ENCODE measurements around the gene ASTN2. TPM values are rescaled to one million over a fixed set of nuclear protein-coding genes. Genes with fewer than 3 reads are reported as not detected.

The ASTN2 gene
- polyA plus RNA-seq, 2 of the 4 experiments (the other 2 are of a cell fraction), result 5.8 to 11.6 TPM

DNA sequence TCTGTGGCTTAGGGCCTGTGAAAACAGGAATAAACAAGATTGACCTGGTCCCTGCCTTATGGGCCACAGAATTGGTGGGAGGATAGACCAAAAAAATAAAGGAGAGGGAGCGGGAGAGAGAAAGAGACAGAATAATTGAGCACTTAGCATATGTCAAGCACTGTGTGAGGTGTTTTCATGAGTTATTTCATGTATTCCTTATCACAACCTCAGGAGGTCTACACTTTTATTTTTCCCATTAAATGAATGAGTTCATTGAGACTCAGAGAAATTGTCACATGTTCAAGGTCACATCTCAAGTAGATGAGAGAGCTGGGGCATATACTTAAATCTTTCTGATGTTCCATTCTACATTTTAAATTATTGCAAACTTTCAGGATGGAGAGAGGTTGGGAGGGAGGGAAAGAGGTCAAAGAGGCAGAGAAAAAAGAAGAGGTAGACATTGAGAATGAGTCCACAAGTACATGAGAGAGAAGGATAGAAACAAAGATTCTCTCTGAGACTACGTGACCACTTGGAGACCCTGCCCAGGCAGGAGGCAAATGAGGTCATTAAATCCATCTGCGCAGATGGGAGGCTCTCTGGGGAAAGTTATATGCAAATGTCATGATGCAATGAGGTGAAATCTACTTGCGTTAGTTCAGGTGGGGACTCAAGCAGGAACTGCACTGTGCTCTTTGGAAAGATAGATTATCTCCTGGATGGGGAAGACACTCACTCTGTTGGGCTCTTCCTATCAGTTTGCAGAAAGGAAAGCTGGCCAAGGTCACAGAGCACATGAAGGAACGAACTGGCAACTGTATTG is 1019.8 kb downstream of the ASTN2 start:
- Histone ChIP-seq H3K4me1 (peaks cover 18% of the 10 kb centered on the region; the same call in 1 of the 3 replicates), H3K4me2 (no peak overlapping the region), H3K4me3 (no peak overlapping the region), H3K27ac (peak overlapping the region in 1 of 2 experiments; percentile 50; a peak in 3 of 6 replicates), H3K9me3 (no peaks in the 10 kb centered on the region)
- no peak for DNase-seq (ENCODE audit: low read depth in 1 of 2, low spot score in 1 of 2)
- FAIRE-seq, result no peak
- WGBS (ENCODE audit: missing lambda C conversion rate), result 89% methylated on average over 5 of the region's 5 CpGs
- CTCF ChIA-PET, result interaction anchor here (1.5 kb wide), 1 partner anchor 804 kb away, joined by 4 read pairs; no protein-coding TSS in a partner anchor
- ATAC-seq, result no peak
- POLR2A ChIA-PET, result no interaction called here
- TF ChIP-seq RAD21 (conservative IDR thresholded peaks at IDR 0.05 in 1 of 2, IDR thresholded peaks at IDR 0.05 in 1 of 2) (no peak), NR3C1 (IDR thresholded peaks at IDR 0.05) (no peak), EHF (CRISPR knock-in tag; IDR thresholded peaks at IDR 0.05) (no peak), HOXA7 (CRISPR knock-in tag; IDR thresholded peaks at IDR 0.05) (no peak), POLR2AphosphoS2 (conservative IDR thresholded peaks at IDR 0.05; ENCODE audit: low read length) (no peak), TFCP2L1 (CRISPR knock-in tag; IDR thresholded peaks at IDR 0.05) (no peak), RNF2 (IDR thresholded peaks at IDR 0.05; ENCODE audit: borderline replicate concordance, low read depth) (no peak), GATA3 (IDR thresholded peaks at IDR 0.05; ENCODE audit: borderline replicate concordance) (no peak), MAFK (IDR thresholded peaks at IDR 0.05; ENCODE audit: partially characterized antibody) (no peak), RFX5 (IDR thresholded peaks at IDR 0.05) (no peak), HOXB13 (CRISPR knock-in tag; IDR thresholded peaks at IDR 0.05; ENCODE audit: low read depth) (no peak), SREBF2 (IDR thresholded peaks at IDR 0.05) (no peak), ESRRA (IDR thresholded peaks at IDR 0.05; ENCODE audit: borderline replicate concordance, low read length) (no peak)
- TF ChIP-seq, protein P1, sequence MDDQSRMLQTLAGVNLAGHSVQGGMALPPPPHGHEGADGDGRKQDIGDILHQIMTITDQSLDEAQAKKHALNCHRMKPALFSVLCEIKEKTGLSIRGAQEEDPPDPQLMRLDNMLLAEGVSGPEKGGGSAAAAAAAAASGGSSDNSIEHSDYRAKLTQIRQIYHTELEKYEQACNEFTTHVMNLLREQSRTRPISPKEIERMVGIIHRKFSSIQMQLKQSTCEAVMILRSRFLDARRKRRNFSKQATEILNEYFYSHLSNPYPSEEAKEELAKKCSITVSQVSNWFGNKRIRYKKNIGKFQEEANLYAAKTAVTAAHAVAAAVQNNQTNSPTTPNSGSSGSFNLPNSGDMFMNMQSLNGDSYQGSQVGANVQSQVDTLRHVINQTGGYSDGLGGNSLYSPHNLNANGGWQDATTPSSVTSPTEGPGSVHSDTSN (IDR thresholded peaks at IDR 0.05), result no peak
- TF ChIP-seq, protein P2, sequence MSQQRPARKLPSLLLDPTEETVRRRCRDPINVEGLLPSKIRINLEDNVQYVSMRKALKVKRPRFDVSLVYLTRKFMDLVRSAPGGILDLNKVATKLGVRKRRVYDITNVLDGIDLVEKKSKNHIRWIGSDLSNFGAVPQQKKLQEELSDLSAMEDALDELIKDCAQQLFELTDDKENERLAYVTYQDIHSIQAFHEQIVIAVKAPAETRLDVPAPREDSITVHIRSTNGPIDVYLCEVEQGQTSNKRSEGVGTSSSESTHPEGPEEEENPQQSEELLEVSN (IDR thresholded peaks at IDR 0.05; ENCODE audit: borderline replicate concordance, low read depth), result no peak

DNA sequence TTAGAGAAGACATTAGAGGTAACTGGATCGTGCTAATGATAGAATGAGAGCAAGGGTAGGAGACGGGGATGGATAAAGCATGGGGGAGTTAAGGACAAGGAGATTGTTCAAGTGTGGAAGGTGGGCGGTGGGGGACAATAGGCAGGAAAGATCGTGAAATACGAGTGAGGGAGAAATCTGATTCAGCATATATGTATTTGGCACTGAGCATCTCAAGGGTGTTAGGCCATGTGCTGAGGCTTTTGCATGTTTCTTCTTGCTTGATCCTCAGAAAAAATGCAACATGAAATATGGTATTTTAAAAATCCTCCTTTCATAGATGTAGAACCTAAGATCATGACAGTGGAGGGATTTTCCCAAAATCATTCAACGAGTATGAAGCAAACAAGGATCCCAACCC is 1020.8 kb downstream of the ASTN2 start:
- H3K27ac ChIP-seq, result peak overlapping the region in 1 of 2 experiments; percentile 8; a peak in 1 of 6 replicates
- POLR2A ChIA-PET, result no interaction called here
- FAIRE-seq (no peak), ATAC-seq (no peak), DNase-seq (ENCODE audit: low read depth in 1 of 2, low spot score in 1 of 2) (no peak)
- H3K9me3 ChIP-seq, result no peaks in the 10 kb centered on the region
- H3K4me2 ChIP-seq, result no peak overlapping the region
- CTCF ChIA-PET, result no interaction called here
- H3K4me3 ChIP-seq, result no peak overlapping the region
- TF ChIP-seq SREBF2 (IDR thresholded peaks at IDR 0.05) (no peak), TFCP2L1 (CRISPR knock-in tag; IDR thresholded peaks at IDR 0.05) (no peak)
- TF ChIP-seq, protein P3, sequence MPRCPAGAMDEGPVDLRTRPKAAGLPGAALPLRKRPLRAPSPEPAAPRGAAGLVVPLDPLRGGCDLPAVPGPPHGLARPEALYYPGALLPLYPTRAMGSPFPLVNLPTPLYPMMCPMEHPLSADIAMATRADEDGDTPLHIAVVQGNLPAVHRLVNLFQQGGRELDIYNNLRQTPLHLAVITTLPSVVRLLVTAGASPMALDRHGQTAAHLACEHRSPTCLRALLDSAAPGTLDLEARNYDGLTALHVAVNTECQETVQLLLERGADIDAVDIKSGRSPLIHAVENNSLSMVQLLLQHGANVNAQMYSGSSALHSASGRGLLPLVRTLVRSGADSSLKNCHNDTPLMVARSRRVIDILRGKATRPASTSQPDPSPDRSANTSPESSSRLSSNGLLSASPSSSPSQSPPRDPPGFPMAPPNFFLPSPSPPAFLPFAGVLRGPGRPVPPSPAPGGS (IDR thresholded peaks at IDR 0.05), result no peak
- H3K4me1 ChIP-seq, result peaks cover 21% of the 10 kb centered on the region; the same call in 2 of the 3 replicates
- WGBS (ENCODE audit: missing lambda C conversion rate), result 89% methylated on average over 6 of the region's 6 CpGs

DNA sequence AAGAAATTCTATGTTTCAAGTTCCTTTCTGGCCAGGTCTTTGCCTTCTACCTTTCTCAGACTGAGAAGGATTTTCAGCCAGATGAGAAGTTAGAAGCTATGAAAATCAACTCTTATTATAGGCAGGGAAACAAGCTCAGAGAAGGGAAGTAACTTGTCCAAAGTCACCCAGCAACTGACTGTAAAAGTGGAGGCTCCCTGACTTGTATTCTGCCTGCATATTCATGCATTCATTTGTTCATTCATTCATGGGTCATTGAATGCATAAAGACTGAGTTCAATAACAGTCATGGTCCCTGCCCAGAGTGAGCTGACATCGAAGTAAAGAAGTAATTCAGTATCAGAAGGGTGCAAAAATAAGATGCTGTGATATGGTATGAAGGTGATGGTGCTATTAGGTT is 1021.7 kb downstream of the ASTN2 start:
- FAIRE-seq (no peak), DNase-seq (ENCODE audit: low read depth in 1 of 2, low spot score in 1 of 2) (no peak), ATAC-seq (no peak)
- H3K4me1 ChIP-seq, result peaks cover 28% of the 10 kb centered on the region
- 71% methylated on average over 1 of the region's 1 CpG for WGBS (ENCODE audit: missing lambda C conversion rate)
- H3K9me3 ChIP-seq, result no peaks in the 10 kb centered on the region
- TF ChIP-seq EHMT2 (IDR thresholded peaks at IDR 0.05; ENCODE audit: low read depth) (no peak), BHLHE40 (IDR thresholded peaks at IDR 0.05; ENCODE audit: low read depth, low read length) (no peak), NFE2L2 (conservative IDR thresholded peaks at IDR 0.05; ENCODE audit: low read length) (no peak), ZNF302 (CRISPR knock-in tag; IDR thresholded peaks at IDR 0.05) (no peak)
- TF ChIP-seq, protein P4, sequence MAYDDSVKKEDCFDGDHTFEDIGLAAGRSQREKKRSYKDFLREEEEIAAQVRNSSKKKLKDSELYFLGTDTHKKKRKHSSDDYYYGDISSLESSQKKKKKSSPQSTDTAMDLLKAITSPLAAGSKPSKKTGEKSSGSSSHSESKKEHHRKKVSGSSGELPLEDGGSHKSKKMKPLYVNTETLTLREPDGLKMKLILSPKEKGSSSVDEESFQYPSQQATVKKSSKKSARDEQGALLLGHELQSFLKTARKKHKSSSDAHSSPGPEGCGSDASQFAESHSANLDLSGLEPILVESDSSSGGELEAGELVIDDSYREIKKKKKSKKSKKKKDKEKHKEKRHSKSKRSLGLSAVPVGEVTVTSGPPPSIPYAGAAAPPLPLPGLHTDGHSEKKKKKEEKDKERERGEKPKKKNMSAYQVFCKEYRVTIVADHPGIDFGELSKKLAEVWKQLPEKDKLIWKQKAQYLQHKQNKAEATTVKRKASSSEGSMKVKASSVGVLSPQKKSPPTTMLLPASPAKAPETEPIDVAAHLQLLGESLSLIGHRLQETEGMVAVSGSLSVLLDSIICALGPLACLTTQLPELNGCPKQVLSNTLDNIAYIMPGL (CRISPR knock-in tag; IDR thresholded peaks at IDR 0.05; ENCODE audit: borderline replicate concordance), result no peak
- CTCF ChIA-PET, result interaction anchor here (1.8 kb wide), 1 partner anchor 802 kb away, joined by 4 read pairs; no protein-coding TSS in a partner anchor
- H3K27ac ChIP-seq, result 0 out of 6 replicates have a peak overlapping the region, but pooled peaks of 1 of the 2 experiments have one; percentile 1
- H3K4me3 ChIP-seq, result no peak overlapping the region
- POLR2A ChIA-PET, result no interaction called here
- no peak overlapping the region for H3K4me2 ChIP-seq
